WTC11 (cell line): ENCODE data around the gene HRAS.

ENCODE experiments used
- ATF3 ChIP-seq: sonication (generic); formaldehyde crosslinking; conservative IDR thresholded peaks from 2 replicates; pipeline ENCODE4 v1.8.1; 2022; ENCODE audit warnings: mild to moderate bottlenecking, missing genetic modification reagents
- NR1H2 ChIP-seq: sonication (generic); formaldehyde crosslinking; IDR thresholded peaks from 2 replicates; pipeline ENCODE4 v1.9.0; 2021; ENCODE audit warnings: mild to moderate bottlenecking, moderate library complexity, missing genetic modification reagents
- TEAD4 ChIP-seq: sonication (generic); formaldehyde crosslinking; IDR thresholded peaks from 2 replicates; pipeline ENCODE4 v1.8.0; 2022; ENCODE audit warnings: mild to moderate bottlenecking, missing genetic modification reagents
- ZNF232 ChIP-seq: sonication (generic); formaldehyde crosslinking; IDR thresholded peaks from 2 replicates; pipeline ENCODE4 v1.8.0; 2022; ENCODE audit warnings: mild to moderate bottlenecking, missing genetic modification reagents
- ZNF396 ChIP-seq: fragments of 250-450 bp; sonication (Bioruptor Pico); IDR thresholded peaks from 2 replicates; pipeline ENCODE4 v1.8.0; 2021; ENCODE audit warnings: mild to moderate bottlenecking, moderate library complexity, borderline replicate concordance
- TF ChIP-seq, protein P1 (sequence below): sonication (generic); formaldehyde crosslinking; IDR thresholded peaks from 2 replicates; pipeline ENCODE4 v1.8.1; 2022; ENCODE audit warnings: missing genetic modification reagents, borderline replicate concordance
- TF ChIP-seq, protein P2 (sequence below): fragments of 200-600 bp; IDR thresholded peaks from 2 replicates; pipeline ENCODE4 v1.8.0; 2022; ENCODE audit warnings: antibody characterized with exemption
- TF ChIP-seq, protein P3 (sequence below): sonication (generic); formaldehyde crosslinking; IDR thresholded peaks from 2 replicates; pipeline ENCODE4 v1.8.1; 2023; ENCODE audit warnings: mild to moderate bottlenecking, missing genetic modification reagents, borderline replicate concordance
- TF ChIP-seq, protein P4 (sequence below): sonication (generic); formaldehyde crosslinking; IDR thresholded peaks from 2 replicates; pipeline ENCODE4 v1.8.0; 2023; ENCODE audit warnings: missing genetic modification reagents
- TF ChIP-seq, protein P5 (sequence below): sonication (generic); formaldehyde crosslinking; IDR thresholded peaks from 2 replicates; pipeline ENCODE4 v1.8.0; 2022; ENCODE audit warnings: mild to moderate bottlenecking, missing genetic modification reagents

DNA sequence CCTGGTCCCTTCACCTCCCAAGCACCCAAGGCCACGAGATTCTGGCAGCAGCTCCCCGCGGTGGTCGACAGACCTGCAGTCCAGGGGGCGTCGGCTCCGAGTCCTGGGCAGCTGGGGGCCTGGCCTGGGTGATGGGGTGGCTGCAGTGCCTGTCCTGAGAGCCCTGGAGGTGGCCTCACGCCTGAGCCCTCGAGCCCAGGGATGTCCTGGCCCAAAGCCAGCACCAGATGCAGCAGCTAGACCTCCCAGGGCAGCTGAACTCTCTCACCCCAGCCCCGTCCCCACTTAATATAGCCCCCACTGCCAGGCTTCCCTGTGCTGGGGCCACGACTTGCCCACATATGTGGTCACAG, 18.6 kb upstream of the HRAS start:
- TF ChIP-seq ATF3 (CRISPR knock-in tag) (no peak), TEAD4 (no peak), ZNF232 (CRISPR knock-in tag) (no peak), NR1H2 (CRISPR knock-in tag) (no peak), ZNF396 (no peak)
- TF ChIP-seq, protein P1, sequence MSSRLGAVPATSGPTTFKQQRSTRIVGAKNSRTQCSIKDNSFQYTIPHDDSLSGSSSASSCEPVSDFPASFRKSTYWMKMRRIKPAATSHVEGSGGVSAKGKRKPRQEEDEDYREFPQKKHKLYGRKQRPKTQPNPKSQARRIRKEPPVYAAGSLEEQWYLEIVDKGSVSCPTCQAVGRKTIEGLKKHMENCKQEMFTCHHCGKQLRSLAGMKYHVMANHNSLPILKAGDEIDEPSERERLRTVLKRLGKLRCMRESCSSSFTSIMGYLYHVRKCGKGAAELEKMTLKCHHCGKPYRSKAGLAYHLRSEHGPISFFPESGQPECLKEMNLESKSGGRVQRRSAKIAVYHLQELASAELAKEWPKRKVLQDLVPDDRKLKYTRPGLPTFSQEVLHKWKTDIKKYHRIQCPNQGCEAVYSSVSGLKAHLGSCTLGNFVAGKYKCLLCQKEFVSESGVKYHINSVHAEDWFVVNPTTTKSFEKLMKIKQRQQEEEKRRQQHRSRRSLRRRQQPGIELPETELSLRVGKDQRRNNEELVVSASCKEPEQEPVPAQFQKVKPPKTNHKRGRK (CRISPR knock-in tag): no peak
- TF ChIP-seq, protein P2, sequence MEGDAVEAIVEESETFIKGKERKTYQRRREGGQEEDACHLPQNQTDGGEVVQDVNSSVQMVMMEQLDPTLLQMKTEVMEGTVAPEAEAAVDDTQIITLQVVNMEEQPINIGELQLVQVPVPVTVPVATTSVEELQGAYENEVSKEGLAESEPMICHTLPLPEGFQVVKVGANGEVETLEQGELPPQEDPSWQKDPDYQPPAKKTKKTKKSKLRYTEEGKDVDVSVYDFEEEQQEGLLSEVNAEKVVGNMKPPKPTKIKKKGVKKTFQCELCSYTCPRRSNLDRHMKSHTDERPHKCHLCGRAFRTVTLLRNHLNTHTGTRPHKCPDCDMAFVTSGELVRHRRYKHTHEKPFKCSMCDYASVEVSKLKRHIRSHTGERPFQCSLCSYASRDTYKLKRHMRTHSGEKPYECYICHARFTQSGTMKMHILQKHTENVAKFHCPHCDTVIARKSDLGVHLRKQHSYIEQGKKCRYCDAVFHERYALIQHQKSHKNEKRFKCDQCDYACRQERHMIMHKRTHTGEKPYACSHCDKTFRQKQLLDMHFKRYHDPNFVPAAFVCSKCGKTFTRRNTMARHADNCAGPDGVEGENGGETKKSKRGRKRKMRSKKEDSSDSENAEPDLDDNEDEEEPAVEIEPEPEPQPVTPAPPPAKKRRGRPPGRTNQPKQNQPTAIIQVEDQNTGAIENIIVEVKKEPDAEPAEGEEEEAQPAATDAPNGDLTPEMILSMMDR: no peak
- TF ChIP-seq, protein P3, sequence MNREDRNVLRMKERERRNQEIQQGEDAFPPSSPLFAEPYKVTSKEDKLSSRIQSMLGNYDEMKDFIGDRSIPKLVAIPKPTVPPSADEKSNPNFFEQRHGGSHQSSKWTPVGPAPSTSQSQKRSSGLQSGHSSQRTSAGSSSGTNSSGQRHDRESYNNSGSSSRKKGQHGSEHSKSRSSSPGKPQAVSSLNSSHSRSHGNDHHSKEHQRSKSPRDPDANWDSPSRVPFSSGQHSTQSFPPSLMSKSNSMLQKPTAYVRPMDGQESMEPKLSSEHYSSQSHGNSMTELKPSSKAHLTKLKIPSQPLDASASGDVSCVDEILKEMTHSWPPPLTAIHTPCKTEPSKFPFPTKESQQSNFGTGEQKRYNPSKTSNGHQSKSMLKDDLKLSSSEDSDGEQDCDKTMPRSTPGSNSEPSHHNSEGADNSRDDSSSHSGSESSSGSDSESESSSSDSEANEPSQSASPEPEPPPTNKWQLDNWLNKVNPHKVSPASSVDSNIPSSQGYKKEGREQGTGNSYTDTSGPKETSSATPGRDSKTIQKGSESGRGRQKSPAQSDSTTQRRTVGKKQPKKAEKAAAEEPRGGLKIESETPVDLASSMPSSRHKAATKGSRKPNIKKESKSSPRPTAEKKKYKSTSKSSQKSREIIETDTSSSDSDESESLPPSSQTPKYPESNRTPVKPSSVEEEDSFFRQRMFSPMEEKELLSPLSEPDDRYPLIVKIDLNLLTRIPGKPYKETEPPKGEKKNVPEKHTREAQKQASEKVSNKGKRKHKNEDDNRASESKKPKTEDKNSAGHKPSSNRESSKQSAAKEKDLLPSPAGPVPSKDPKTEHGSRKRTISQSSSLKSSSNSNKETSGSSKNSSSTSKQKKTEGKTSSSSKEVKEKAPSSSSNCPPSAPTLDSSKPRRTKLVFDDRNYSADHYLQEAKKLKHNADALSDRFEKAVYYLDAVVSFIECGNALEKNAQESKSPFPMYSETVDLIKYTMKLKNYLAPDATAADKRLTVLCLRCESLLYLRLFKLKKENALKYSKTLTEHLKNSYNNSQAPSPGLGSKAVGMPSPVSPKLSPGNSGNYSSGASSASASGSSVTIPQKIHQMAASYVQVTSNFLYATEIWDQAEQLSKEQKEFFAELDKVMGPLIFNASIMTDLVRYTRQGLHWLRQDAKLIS: no peak
- TF ChIP-seq, protein P4, sequence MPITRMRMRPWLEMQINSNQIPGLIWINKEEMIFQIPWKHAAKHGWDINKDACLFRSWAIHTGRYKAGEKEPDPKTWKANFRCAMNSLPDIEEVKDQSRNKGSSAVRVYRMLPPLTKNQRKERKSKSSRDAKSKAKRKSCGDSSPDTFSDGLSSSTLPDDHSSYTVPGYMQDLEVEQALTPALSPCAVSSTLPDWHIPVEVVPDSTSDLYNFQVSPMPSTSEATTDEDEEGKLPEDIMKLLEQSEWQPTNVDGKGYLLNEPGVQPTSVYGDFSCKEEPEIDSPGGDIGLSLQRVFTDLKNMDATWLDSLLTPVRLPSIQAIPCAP (CRISPR knock-in tag): no peak
- TF ChIP-seq, protein P5, sequence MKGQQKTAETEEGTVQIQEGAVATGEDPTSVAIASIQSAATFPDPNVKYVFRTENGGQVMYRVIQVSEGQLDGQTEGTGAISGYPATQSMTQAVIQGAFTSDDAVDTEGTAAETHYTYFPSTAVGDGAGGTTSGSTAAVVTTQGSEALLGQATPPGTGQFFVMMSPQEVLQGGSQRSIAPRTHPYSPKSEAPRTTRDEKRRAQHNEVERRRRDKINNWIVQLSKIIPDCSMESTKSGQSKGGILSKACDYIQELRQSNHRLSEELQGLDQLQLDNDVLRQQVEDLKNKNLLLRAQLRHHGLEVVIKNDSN (CRISPR knock-in tag): no peak
